ENCODE results near the gene UBQLN4. TPM values are rescaled to one million over a fixed set of nuclear protein-coding genes. Genes with fewer than 3 reads are reported as not detected.

Gene UBQLN4
- total RNA-seq: 13.5 and 21.9 TPM in 2 replicates

DNA sequence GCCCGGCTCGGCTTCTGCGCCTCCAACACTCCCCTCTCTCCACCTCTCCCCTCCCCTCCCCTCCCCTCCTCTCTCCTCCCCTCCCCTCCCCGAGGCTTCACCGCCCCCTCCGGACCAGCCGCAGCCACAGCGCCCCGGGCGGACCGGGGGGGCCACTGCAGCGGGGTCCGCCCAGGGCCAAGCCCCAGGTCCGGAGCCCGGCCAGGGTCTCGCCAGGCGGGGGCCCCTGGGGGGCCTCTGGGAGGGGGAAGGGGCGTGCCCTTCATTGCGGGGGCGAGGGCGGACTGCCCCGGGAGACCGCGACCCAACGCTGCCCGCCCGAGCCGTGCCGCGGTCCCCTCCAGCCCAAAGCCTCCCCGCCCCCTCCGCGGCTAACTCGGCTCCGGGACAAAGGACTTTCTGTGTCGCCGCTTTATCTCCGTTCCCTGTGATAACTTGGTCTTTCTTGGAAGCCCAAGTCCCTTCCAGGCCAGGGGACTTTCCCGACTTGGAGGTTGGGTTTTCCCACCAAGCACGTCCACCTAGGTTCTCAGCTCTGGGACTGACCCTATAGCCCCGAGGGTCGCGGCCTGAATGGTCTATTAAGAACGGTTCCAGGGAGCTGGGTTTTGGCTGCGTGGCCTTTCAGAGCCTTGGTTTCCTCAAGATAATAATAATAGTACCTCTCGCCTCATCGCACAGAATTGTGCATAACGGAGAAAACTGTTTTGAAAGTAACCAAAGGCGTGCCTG lies at the start of gene UBQLN4:
Gene UBQLN4, minus strand, starts transcription at position 31 of the 732 bp plus-strand sequence. CDS start 97 bp downstream, outside the sequence.

GRCh38 chr1:156082309-156083091 lies 28.9 kb upstream of the UBQLN4 start, which contains the start of gene MEX3A:
Gene MEX3A, minus strand, starts transcription at chr1:156082465. Its CDS starts 467 bp downstream, at chr1:156081998.

GRCh38 chr1:156060937-156061636 lies 7.5 kb upstream of the UBQLN4 start, which contains the start of gene RAB25:
Gene RAB25, plus strand, starts transcription at chr1:156061160. Its CDS starts 241 bp downstream, at chr1:156061401.

GRCh38 chr1:156054500-156055280 lies 1.1 kb upstream of the UBQLN4 start, which contains the start of gene LAMTOR2:
Gene LAMTOR2, plus strand, starts transcription at chr1:156054782. Its CDS starts 108 bp downstream, at chr1:156054890.

DNA sequence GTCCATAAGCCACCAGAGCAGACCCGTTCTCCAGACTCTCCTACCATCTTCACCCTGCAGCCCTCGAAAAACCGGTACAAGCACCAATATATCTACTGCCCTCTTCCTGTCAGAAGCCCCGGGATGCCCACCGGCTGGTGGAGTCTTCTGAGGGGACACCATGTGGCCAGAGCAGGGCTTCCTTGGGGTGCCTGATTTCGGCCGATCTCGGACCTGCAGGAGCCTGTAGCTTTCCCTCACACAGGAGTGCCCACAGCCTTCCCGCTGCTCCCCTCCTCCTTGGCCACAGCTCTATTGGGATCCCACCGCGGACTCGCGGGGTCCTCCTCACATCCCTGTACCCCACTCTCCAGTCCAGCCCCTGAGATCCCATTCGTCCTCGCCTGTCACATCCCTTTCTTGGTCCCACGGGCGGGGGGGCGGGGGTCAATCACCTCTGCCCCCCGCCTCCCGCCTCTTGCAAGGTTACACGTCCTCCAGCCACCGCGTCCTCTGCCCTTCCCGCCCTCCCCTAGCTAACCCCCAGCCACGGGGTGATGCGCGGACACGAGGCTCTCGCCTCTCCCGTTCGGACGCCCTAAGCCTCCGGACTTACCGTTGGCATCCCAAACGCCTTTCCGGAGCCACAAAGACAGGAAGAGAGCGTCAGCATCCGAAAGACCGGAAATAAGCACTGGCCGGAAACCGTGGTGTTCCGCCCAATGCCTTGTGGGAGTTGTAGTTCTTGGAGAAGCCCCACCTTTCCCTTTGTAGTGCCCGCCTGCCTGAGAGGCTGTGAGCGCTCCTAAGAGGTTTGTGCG lies 33.1 kb downstream of the UBQLN4 start, which contains the start of gene SSR2:
Gene SSR2, minus strand, starts transcription at position 659 of the 800 bp plus-strand sequence. CDS start 784 bp downstream, outside the sequence.

Other genes starting within 250 kb of the UBQLN4 start
- gene GON4L, start 196.6 kb downstream of the UBQLN4 start, total RNA-seq: 17.8 and 19.5 TPM in 2 replicates
- 6.0 and 9.6 TPM in 2 replicates for gene SYT11, start 194.2 kb downstream of the UBQLN4 start, total RNA-seq
- 13.5 and 24.3 TPM in 2 replicates for gene RIT1, start 142.4 kb downstream of the UBQLN4 start, total RNA-seq
- gene KHDC4, start 119.4 kb downstream of the UBQLN4 start, total RNA-seq: 15.1 and 21.3 TPM in 2 replicates
- gene RXFP4, start 112.2 kb downstream of the UBQLN4 start, total RNA-seq: not detected in 2 replicates
- 97.9 and 106 TPM in 2 replicates for gene ARHGEF2, start 75.3 kb downstream of the UBQLN4 start, total RNA-seq
- gene SSR2, start 32.8 kb downstream of the UBQLN4 start, total RNA-seq: 543 and 603 TPM in 2 replicates
- 57.0 and 75.0 TPM in 2 replicates for gene LAMTOR2, start 984 bp upstream of the UBQLN4 start, total RNA-seq
- gene RAB25, start 7.4 kb upstream of the UBQLN4 start, total RNA-seq: not detected in 2 replicates
- 0.18 and 0.81 TPM in 2 replicates for gene MEX3A, start 28.7 kb upstream of the UBQLN4 start, total RNA-seq
- gene LMNA, start 60.9 kb upstream of the UBQLN4 start, total RNA-seq: 661 and 681 TPM in 2 replicates
- 0.54 TPM in 1 of 2 replicates, not detected in the other for gene SEMA4A, start 99.8 kb upstream of the UBQLN4 start, total RNA-seq
- gene SLC25A44, start 140.3 kb upstream of the UBQLN4 start, total RNA-seq: 11.9 and 13.8 TPM in 2 replicates
- gene PMF1, start 159.2 kb upstream of the UBQLN4 start, total RNA-seq: 44.1 and 57.0 TPM in 2 replicates
- 1.4 TPM in 1 of 2 replicates, not detected in the other for gene BGLAP, start 188.4 kb upstream of the UBQLN4 start, total RNA-seq
- 0.32 and 1.6 TPM in 2 replicates for gene PAQR6, start 194.3 kb upstream of the UBQLN4 start, total RNA-seq
- gene SMG5, start 229.0 kb upstream of the UBQLN4 start, total RNA-seq: 38.8 and 39.7 TPM in 2 replicates
- 0.90 and 1.1 TPM in 2 replicates for gene TMEM79, start 230.5 kb upstream of the UBQLN4 start, total RNA-seq
- gene GLMP, start 241.9 kb upstream of the UBQLN4 start, total RNA-seq: 71.4 and 85.6 TPM in 2 replicates
- not detected in 2 replicates for gene VHLL, start 245.5 kb upstream of the UBQLN4 start, total RNA-seq